GM12872 (cell line): ENCODE results near the gene BCR.

Experiments
- CTCF ChIP-seq: IDR thresholded peaks from 3 replicates; pipeline ENCODE4 v1.5.1; 2011; ENCODE audit warnings: low read depth, mild to moderate bottlenecking, low read length, moderate library complexity; ENCODE audit not compliant: insufficient read depth

BCR gene

GRCh38 chr22:23146478-23147205 lies 33.7 kb upstream of the BCR start:
- no peak for TF ChIP-seq CTCF

GRCh38 chr22:23147617-23148387 lies 32.5 kb upstream of the BCR start:
- TF ChIP-seq CTCF: no peak

GRCh38 chr22:23149743-23150238 lies 30.5 kb upstream of the BCR start:
- no peak for TF ChIP-seq CTCF

GRCh38 chr22:23150762-23151161 lies 29.5 kb upstream of the BCR start:
- TF ChIP-seq CTCF: no peak

GRCh38 chr22:23151827-23152226 lies 28.5 kb upstream of the BCR start:
- no peak for TF ChIP-seq CTCF

DNA sequence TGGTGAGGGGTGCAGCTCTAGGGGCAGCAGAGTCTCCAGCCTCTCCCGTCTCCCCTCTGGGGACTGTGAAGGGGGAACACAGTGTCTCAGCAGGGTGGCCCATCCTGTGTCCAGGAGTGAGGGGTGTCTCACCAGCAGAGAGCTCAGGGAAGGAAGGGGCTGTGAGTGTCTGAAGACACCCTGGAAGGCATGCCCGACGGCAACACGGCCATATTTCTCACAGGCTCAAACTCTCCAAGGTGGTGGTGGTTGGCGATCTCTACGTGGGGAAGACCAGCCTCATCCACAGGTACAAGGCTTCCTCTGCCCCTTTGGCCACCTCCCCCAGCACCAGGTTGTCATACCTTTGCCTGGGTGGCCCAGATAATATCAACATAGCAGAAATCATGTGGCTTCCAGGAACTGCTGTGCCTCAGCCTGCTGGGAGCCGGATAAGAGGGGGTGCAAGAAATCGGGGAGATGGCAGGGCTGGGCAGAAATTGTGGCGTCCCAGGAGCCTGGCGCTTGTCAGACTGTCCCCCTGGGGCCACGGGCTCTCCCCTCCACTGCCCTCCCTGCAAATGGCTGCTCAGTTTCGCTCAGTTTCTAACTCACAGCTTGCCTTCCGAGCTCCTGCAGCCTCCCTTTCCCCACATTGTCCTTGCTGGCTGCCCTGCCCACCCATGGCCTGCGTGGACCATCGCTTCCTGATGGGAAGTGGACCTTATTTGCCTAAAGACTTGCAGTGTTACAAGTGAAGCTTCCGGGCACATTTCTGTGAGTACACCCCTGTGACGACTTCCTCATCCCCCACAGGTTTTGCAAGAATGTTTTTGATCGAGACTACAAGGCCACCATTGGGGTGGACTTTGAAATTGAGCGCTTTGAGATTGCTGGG lies 27.8 kb upstream of the BCR start:
- no peak for TF ChIP-seq CTCF

GRCh38 chr22:23153994-23154393 lies 26.3 kb upstream of the BCR start:
- no peak for TF ChIP-seq CTCF
